ENCODE measurements around the gene GPR108.
"Not testable (repeated sequence)": the region's sequence is repeated elsewhere in the genome, so short reads cannot be mapped to it uniquely, and the experiment has no call there.

The GPR108 gene

DNA sequence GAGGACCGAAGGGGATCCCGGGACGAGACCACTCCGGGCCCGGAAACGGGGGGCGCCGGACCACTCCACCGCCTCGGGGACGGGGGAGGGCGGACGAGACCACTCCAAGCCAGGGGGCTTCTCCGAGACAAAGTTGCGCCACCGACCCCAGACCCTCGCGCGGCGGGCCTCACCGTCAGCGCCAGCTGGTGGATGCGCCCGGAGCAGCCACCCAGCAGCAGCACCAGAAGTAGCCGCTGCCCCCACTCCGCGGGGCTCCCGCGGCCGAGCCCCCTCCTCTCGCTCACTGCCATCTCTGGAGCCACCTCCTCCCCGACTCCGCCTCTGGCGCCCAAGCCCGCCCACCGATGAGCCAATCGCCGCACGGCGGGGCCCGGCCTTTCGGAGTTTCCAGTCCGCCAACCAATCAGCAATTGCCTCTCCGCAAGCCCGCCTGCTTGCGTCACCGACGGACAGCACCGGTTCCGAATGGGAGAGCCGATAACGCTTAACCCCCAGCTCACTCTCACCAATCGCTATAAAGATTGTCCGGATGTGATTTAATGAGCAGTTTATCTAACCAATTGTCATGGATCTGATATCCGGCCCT is at the start of gene GPR108:
TSS of gene GPR108 (minus strand) at position 297 of the 589 bp plus-strand sequence. CDS start at position 293, 4 bp downstream.
- DNase-seq (ENCODE audit: low read depth), result peak; percentile 99

DNA sequence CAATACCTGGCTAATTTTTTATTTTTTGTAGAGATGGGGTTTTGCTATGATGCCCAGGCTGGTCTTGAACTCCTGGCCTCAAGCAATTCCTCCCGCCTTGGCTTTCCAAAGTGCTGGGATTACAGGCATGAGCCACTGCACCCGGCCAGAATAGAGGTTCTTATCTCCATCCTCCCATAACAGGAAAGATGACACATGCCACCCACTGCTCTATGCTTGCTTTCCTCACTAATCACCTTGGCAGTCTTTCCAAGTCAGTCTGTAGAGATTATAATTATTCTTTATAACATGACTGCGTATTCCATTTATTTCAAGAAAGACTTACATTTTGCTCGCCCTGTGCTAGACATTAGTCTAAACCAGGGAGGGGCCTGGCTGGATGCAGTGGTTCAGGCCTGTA is 41.8 kb upstream of the GPR108 start:
- no peak for DNase-seq (ENCODE audit: low read depth)

DNA sequence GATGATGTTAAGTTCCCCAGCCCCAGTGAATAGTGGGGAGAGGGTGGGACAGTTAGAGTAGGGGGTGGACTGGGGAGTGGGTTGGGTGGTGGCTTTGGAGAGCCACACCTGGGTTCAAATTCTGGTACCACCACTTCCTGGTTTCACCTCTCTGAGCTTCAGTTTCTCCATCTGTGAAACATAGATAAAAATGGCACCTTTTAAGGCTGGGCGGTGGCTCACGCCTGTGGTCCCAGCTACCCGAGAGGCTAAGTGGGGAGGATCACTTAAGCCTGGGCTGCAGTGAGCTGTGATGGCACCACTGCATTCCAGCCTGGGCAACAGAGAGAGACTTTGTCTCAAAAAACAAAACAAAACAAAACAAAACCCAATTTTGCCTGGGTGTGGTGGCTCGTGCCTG is 41.0 kb upstream of the GPR108 start:
- DNase-seq (ENCODE audit: low read depth), result no peak

DNA sequence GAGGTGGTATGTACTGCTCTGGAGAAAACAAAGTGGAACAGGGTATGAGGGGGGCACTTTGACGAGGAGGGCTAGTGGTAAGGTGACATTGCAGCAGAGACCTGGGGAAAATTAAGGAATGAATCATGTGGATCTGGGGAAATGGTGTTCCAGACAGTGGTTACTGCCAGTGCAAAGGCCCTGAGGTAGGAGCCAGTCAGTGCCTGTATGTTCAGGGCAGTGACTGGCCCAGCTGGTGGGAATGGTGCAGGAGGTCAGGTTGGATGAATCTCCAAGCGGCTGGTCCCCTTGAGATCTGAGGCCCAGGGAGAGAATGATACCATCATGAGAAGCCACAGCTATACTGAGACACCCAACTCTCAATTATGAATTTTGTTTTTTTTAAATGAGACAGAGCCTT is 40.1 kb upstream of the GPR108 start:
- no peak for DNase-seq (ENCODE audit: low read depth)

DNA sequence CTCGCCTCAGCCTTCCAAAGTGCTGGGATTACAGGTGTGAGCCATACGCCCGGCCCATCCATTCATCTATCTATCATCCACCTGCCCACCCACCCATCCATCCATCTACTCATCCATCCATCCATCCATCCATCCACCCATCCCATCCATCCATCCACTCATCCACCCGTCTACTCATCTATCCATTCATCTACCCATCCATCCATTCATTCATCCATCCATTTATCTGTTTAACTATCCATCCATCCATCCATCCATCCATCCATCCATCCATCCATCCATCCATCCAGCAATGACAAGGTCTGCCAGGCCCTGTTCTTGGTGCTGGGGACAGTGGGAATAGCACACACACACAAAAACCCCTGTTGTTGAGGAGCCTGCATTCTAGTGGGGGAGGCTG is 39.6 kb upstream of the GPR108 start:
- DNase-seq (ENCODE audit: low read depth), result no peak

DNA sequence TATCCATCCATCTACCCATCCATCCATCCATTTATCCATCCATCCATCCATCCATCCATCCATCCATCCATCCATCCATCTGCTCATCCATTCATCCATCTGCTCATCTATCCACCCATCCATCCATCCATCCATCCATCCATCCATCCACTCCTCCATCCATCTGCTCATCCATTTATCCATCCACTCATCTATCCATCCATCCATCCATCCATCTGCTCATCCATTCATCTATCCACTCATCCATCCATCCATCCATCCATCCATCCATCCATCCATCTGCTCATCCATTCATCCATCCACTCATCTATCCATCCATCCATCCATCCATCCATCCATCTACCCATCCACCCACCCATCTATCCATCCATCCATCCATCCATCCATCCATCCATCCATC is 38.7 kb upstream of the GPR108 start:
- not testable (repeated sequence) for DNase-seq (ENCODE audit: low read depth)

DNA sequence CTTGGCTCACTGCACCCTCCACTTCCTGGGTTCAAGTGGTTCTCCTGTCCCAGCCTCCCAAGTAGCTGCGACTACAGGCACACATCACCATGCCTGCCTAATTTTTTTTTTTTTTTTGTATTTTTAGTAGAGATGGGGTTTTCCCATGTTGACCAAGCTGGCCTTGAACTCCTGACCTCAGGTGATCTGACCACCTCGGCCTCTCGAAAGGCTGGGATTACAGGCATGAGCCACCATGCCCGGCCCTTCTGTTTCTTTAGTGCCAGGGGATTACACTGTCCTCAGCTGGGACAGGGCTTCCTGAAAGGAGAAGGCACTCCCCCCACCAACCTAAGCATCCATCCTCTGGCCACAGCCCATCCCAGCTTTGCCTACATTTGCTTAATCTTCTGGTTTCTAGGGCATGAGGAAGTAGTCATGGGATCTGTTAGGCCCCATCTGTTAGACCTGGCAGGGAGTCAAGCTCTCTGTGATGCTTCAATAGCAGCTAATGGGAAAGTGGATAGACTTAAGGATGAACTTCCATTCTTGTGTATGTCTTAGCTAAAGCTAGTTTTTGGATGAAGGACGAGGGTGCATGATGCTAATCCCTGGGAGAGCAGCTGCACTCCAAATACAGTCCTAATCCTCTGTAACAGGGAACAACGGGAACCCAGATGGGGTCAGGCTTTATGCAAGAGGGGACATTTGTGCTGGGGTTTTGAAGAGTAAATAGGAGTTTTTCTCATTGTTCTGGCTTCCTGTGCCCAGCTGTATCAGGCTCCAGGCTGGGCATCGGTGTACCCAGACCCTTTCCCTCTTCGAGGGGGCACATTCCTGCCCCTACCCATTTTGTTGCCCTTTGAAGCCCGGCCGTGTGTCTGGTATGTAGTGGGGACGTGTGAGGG is 37.7 kb upstream of the GPR108 start:
- DNase-seq (ENCODE audit: low read depth), result no peak

DNA sequence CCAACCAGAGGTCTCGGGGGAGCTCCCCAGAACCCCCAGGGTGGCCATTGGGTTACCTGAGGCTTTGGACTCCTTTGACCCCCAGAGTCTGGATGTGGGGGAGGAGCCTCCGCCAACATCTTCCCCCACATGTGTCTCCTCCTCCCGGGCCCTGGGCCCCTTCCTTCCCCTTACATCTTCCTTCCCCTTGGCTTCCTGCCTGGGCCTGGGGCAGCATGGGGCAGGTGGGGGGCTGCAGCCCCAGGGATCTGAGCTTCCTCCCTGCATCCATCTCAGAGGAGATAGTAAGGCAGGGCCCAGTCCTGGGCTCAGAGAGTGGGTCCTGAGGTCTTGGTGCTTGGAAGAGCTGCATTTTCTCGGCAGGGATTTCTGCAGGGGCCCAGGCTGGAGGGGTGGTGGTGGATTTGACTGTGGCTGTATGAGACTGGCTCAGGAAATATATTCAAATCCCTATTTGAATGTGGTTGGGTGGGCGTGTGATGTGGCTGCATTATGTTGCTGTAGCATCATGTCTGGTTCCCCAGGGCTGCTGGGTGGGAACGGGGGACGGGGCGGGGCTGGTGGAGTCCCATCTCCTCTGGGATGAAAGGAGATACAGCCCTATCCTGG is 36.0 kb upstream of the GPR108 start:
- peak; percentile 49 for DNase-seq (ENCODE audit: low read depth)

DNA sequence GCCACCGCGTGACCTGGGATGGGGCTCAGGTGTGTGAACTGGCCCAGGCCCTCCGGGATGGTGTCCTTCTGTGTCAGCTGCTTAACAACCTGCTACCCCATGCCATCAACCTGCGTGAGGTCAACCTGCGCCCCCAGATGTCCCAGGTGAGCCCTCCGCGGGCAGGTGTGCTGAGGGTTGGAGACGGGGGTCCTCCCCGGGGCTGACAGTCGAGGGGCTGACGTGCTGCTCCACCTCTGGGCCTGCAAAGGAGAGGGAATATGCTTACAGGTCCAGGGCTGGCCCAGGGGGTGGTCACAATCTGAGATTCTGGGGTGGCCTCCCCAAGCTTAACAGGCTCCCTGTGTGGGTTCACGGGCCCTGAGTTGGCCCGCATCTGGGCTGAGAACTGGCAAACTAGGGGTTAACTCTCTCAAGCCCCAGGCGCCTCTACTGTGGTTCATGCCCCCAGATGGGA is 35.5 kb upstream of the GPR108 start:
- no peak for DNase-seq (ENCODE audit: low read depth)

DNA sequence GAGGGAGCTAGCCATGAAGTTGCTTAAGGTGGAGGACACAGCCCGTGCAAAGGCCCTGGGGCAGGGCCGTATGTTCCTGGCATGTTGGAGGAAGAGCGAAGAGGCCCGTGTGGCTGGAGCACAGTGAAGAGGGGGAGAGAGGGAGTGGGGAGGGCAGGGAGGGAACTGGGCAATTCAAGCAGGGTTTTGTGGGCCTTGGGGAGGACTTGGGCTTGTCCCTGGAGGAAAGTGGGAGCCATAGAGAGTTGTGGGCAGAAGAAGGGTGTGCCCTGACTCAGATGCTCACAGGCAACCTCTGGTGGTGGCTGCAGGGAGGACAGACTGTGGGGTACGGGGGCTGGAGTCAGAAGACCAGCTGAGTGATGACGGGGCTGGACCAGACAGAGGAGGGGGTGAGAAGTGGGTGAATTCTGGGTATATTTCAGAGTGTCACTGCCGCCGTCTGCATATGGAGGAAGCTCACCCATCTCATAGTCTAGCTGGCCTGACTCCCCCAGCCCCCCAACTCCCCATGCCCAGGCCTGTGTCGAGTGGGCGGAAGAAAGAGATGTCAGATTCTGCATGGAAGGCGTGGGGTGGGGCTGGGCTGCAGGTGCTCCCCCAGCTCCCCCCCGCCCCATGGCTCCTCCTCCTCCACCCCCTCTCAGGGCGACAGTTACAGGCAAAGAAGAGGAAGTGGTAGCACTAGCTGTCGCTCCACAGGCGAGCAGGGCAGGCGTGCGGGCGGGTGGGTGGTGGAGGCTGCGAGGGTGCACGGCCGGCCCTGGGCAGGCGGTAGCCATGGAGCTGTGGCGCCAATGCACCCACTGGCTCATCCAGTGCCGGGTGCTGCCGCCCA is 34.9 kb upstream of the GPR108 start, which contains the start of gene VAV1:
TSS of gene VAV1 (plus strand) at position 681 of the 838 bp plus-strand sequence. CDS start at position 781, 100 bp downstream.
- DNase-seq (ENCODE audit: low read depth), result peak; percentile 76

DNA sequence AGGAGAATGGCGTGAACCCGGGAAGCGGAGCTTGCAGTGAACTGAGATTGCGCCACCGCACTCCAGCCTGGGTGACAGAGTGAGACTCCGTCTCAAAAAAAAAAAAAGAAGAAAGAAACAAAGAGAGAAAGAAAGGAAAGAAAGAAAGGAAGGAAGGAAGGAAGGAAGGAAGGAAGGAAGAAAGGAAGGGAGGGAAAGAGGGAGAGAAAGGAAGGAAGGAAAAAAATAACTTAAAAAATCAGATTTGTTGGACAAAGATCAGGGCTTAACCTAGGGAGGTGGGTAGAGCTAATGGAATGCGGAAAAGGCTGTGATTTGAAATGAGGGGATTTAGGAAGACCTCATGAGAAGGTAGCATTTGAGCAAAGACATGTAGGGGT is 34.3 kb upstream of the GPR108 start:
- not testable (repeated sequence) for DNase-seq (ENCODE audit: low read depth)

DNA sequence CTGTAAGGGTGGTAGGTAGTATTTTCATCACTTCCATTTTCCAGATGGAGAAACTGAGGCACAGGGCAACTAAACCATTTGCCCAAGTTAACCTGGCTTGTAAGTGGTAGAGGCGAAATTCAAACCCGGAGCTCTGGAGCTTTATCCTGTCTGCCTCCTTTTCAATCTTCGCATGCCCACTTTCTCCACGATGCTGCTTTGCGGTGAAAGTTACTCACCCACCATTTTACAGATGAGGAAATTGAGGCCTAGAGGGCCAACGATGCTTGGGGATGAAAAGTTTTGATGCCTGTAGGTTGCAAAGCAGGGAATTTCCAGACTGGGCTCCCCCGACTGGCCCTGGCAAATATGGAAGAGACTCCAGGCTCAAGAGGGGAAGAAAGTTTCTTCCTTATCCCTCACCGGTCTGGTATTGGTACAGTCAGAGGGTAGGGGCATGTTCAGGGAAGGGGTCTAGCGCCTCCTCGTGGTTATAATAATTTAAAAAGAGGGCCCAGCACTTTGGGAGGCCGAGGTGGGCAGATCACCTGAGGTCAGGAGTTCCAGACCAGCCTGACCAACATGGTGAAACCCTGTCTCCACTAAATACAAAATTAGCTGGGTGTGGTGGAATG is 31.7 kb upstream of the GPR108 start:
- DNase-seq (ENCODE audit: low read depth), result no peak

DNA sequence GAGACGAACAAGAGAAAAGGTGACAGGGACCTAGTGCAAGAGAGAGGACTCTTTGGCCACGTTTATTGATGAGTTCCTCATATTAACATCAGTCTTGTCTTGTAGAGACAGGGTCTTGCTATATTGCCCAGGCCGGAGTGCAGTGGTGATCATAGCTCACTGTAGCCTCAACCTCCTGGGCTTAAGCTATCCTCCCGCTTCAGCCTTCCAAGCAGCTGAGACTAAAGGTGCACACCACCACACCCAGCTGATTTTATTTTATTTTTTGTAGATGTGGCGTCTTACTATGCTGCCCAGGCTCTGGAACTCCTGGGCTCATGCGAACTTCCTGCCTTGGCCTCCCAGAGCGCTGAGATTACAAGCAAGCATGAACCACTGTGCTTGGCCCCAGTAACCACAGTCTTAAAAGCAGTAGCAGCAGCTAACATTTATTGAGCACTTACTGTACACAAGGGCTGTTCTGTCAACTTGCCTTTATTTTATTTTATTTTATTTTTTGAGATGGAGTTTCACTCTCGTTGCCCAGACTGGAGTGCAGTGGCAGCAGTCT is 30.9 kb upstream of the GPR108 start:
- no peak for DNase-seq (ENCODE audit: low read depth)

DNA sequence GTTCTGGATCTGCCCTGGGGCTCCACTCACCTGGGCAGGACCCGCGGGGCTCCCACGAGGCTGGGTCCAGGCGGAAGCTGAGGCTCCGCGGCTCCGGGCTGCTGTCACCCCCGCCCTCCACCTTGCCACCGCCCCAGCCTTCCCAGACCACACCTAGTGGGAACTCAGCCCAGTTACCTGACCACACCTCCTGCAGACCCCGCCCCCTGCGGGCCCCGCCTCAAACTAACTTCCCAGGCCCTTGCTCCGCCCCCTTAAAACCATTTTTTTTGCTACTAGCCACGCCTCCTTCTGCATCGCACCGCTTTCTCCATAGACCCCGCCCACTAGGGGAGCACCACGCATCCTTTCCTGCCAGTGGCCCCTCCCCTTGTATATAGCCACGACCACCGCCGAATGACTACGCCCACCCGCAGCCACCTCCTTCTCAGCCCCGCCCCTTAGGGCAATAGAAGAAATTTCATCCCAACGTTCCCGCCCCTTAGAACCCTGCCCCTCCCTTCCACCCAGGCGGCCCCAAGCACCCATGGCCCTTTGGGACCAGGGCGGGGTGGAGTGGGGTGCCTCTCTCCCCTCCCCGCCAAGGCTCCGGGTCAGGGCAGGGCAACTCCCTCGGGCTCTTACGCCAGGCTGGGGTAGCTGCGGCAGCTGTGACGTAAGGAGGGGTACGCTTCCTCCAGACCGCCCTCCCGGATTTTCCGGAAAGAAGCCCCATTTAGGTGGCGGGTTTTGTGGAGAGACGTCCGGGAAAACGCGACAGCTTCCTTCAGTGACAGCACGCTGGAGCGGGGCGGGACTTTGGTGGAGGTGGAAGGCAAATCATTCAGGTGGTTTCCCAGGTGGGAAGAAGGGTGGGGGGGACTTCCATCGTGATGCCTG is 30.2 kb upstream of the GPR108 start, which contains the start of gene SH2D3A:
TSS of gene SH2D3A (minus strand) at position 79 of the 879 bp plus-strand sequence. CDS start 3,687 bp downstream, outside the sequence.
- DNase-seq (ENCODE audit: low read depth), result peak; percentile 89

DNA sequence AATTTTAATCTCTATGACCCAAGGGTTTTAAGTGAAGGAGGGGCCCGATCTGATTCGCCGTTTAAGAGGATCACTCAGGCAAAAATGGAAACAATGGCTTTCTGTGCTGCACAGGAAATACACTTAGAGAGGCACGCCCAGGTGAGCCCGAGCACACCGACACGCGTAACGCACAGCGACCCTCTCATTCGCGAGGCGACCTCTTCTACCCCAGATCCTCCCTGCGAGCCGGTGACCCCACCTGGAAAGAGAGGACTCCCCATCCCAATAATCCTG is 29.6 kb upstream of the GPR108 start:
- no peak for DNase-seq (ENCODE audit: low read depth)

DNA sequence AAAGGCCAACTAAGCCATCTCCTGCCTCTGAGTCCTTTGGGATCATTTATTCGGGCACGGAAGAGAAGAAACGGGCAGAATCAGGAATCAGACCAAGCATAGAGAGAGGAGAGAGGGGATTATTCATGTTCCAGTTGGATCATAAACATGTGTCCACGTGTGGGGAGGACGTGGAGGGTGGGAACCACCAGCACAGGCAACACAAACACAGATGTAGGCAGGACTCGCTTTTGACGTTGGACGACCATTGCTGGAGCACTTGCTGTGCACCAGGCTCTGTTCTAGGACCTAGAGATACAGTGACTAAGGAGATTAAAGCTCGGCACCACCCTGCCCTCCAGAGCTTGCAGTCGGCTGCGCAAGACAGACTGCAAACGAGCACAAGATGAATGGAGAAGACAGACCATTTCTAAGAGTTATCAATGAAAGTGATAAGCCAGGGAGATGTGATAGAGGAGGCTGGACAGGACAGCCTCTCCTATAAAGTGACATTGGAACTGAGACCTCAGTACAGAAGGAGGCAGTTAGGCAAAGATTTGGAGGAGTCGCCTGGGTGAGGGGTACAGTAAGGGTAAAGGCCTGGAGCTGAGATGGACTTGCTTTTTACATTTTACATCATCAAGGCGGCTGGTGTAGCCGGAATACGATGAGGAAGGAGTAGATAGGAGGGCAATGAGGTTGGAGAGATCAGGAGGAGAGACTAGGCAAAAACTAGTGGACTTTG is 29.1 kb upstream of the GPR108 start:
- DNase-seq (ENCODE audit: low read depth), result no peak

DNA sequence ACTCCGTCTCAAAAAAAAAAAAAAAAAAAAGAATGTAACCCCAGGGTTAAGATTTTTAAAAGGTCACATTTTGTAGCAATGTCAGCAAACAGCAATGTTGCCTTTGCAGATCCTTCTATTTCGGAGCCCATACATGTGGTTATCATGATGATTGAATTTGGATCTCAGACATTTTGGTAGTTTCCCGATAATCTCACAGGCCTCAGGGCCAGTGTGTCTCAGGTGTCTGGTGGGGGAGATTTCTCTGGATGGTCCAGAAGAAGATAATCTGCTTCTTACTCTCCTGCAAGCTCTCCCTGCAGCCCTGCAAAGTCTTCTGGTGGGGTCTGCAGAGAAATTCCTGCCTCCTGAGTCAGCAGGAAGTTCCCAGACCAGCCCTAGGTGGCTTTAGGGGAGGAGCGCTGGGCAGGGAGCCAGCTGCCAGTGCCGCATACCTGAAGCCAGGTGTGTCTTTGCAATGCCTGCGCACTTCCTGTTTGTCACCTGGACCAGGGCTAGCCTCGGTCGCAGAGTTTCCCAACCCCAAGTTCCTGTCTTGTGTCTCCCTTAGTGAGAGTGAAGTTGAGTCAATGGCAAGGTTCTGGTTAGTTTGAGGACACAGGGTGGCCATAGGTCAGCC is 28.5 kb upstream of the GPR108 start:
- DNase-seq (ENCODE audit: low read depth), result no peak

DNA sequence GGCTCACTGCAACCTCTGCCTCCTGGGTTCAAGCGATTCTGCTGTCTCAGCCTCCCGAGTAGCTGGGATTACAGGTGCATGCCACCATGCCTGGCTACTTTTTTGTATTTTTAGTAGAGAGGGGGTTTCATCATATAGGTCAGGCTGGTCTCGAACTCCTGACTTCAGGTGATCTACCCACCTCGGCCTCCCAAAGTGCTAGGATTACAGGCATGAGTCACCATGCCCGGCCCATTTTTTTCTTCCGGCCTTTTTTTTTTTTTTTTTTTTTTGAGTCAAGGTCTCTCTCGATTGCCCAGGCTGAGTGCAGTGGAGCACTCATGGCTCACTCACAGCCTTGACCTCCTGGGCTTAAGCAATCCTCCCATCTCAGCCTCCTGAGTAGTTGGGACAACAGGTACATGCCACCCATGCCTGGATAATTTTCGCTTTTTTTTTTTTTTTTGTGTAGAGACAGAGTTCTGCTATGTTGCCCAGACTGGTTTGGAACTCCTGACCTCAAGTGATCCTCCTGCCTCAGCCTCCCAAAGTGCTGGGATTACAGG is 24.9 kb upstream of the GPR108 start:
- not testable (repeated sequence) for DNase-seq (ENCODE audit: low read depth)
